GM21576 (cell line): Measurements from ENCODE around the gene CGA.
"Not testable (repeated sequence)": the region's sequence is repeated elsewhere in the genome, so short reads cannot be mapped to it uniquely, and the experiment has no call there.

Source experiments
- ATAC-seq: cut with Tn5 transposase; IDR thresholded peaks from one replicate; pipeline ENCODE4 v1.9.1; 2021; ENCODE audit warnings: mild to moderate bottlenecking, moderate library complexity; ENCODE audit not compliant: unreplicated experiment

Gene CGA

DNA sequence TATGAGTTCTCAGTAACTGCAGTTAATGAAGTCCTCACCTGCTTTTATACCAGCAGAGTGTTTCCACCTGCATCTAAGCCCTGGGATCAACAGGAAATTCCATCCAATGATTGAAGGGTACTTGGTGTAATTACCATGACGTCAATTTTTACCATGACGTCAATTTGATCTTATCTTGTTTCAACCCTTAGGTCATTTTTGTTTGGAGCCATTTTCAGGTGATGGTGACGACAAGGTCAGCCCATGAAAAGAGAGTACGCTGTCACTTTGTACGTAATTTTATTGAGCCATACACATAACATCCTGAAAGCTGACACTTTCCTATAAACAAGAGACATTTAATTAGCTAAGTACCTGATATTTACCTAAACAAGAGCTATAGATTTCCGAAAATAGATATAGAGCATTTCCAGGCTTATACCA lies at the start of gene CGA:
Gene CGA, minus strand, starts transcription at position 20 of the 423 bp plus-strand sequence. CDS start 6,906 bp downstream, outside the sequence.
- no peak for ATAC-seq

DNA sequence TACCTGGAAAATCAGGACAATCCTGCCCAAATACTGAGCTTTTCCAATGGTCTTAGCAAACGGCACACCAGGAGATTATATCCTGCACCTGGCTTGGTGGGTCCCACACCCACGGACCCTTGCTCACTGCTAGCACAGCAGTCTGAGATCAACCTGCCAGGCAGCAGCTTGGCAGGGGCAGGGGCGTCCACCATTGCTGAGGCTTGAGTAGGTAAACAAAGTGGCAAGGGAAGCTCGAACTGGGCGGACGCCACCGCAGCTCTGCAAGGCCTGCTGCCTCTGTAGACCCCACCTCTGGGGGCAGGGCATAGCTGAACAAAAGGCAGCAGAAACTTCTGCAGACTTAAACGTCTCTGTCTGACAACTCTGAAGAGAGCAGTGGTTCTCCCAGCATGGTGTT lies 45.0 kb upstream of the CGA start:
- ATAC-seq, result not testable (repeated sequence)

DNA sequence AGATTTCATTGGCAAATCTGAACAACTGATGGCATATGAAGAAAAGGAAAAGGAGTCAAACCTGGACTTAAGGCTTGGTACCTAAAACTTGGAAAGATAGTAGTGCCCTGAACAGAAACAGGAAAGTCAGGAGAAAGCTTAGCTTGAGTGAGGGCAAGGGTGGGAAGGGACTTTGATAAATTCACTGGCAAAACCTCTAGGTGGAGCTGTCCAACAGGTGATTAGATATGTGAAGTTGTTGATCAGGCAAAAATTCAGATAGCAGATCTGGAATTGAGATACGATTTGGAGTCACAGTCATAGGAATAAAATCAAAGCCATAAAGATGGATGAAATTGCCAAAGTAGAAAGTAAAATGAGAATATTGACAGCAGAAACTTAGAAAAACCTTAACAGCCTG lies 44.3 kb upstream of the CGA start:
- ATAC-seq, result peak; percentile 60

DNA sequence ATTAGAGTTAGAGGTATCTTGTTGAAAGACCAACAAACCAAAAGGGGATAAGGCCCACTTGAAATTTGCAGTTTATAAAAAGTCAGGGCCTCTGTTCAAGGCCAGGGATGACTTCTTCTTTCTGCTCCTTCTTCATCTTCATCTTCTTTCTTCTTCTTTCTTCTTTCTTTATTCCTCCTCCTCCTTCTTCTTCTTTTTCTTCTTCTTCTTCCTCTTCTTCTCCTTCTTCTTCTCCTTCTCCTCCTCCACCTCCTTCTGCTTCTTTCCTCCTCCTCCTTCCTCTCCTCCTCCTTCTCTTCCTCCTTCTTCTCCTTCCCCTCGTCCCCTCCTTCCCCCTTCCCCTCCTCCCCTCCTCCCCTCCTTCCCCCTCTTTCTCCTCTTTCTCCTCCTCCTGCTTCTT lies 42.1 kb upstream of the CGA start:
- no peak for ATAC-seq

DNA sequence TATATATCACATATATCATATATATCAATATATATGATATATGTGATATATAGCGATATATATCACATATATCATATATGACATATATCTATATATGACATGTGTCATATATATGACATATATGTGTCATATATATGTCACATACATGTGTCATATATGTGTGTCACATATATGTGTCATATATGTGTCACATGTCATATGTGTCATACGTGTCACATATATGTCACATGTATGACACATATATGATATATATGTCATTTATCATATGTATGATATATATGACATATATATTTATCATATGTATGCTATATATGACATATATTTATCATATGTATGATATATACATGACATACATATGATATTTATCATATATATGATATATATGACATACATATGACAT lies 32.8 kb upstream of the CGA start:
- no peak for ATAC-seq

DNA sequence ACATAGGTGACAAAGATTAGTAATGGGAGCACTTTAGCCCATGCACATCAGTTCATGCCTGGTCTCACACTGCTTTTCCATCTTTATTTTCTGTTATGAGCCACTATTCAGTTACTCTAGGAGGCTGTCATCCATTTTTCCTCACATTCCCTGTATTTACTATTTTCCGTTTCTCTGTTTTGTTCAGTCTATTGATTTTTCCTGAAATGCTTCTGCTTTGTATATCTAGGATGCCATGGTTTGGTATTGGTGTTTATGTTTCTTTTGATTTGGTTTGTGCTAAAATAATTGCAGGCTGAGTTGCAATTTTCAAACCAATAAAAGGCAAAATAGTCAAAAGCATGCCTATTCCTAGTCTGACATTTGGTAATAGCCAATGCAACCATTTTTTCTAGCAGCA lies 31.6 kb upstream of the CGA start:
- ATAC-seq, result no peak

DNA sequence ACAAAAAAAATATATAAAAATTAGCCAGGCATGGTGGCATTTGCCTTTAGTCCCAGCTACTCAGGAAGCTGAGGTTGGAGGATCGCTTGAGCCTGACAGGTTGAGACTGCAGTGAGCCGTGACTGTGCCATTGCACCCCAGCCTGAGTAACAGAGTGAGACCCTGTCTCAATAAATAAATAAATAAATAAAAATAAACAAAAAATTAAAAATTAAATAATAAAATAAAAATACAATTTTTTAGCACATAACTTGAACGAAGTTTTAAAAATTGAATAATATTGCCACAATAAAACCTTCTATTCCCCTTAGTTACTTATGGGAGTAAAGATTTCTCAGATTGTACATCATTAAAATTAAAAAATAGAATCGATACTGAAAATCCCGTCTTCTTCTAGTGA lies 29.2 kb upstream of the CGA start:
- ATAC-seq, result no peak

DNA sequence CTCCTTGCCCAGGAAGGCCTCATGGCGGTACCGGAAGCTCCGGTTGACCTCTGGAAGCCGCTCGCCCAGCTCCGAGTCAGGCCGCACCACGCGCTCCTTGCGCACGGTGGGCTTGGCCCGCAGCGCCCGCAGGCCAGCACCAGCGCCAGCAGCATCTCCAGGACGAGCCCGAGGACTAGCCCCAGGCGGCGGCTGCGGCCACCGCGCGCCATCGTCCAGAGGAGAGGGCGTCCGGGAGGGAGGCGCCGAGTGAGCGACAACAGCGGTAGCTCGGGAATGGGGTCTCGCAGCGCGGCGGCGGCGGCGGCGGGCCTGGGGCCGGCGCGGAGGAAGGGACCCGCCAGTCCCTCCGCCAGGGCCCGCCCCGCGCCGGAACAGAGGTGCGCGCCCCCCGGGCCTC lies 27.6 kb upstream of the CGA start:
- no peak for ATAC-seq

DNA sequence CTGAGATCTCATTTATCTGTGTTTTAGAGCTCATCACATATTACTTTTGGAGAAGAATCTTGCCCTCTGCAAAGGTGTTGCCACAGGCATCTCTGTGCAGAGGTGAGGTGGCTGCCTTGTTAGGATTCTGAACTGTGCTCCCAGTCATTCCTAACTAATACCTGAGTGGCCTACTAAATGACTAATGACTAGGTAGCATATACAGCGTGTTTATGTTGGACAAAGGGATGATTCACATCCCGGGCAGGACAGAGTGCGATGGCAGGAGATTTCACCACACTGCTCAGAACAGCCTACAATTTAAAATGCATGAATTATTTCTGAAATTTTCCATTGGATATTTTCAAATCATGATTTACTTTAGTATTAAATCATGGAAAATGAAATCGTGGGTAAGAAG lies 23.1 kb upstream of the CGA start:
- ATAC-seq, result no peak

DNA sequence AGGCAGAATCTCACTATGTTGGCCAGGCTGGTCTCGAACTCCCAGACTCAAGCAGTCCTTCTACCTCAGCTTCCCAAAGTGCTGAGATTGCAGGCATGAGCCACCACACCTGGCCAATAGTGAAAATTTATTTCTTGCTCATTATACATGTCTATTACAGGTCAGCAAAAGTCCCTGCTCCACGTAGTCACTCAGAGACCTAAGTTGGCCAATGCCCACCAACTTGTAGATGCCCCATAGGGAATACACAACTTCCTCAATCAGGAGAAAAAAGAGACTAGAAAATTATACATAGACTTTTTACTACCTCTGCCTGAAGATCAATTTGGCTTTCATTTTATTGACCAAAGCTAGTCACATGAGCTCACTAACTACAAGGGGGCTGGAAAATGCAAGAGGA lies 22.0 kb upstream of the CGA start:
- ATAC-seq, result no peak

DNA sequence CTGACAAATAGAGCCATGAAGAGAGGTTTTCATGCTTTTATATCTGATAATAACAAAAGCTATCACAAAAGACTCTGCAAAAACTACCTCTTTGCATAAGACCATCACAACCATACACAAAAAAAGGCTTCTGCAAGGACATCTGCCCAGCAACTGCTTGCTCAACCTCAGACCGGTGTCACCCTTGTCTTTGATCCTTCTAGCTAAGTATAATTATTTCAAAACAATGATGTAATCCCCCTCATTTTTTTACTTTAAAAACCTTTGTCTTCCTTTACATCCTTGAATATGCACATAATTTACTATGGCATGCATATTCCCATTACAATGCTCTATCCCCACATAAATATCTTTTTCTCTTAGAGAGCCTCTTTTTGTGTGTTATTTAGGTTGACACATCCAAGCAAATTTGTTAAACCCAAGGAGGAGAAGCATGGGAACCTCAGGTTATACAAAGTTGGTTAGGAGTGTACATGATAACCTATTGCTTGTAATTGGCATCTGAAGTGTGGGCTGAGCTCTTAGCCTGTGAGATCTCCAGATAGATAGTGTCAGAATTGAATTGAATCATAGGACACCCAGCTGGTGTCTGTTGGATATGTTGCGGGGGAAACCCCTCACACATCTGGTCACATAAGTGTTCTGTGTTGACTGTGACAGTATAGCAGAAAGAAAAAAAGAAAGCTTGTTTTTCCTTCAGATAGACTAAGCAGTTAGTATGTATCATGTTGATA lies 20.7 kb upstream of the CGA start:
- peak; percentile 94 for ATAC-seq

DNA sequence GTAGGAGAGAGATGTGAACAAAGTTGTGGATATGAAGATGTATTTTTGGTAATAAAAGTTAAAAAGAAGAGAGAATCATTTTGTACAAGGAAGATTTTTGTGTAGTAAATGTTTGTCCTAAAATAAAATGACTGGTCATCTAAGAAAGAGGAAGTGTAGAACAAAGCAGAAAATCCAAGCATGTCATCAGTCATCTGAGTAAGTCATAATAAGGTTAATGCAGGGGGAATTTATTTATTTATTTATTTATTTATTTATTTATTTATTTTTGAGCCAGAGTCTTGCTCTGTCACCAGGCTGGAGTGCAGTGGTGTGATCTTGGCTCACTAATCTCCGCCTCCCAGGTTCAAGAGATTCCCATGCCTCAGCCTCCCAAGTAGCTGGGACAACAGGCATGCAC lies 15.7 kb upstream of the CGA start:
- no peak for ATAC-seq

DNA sequence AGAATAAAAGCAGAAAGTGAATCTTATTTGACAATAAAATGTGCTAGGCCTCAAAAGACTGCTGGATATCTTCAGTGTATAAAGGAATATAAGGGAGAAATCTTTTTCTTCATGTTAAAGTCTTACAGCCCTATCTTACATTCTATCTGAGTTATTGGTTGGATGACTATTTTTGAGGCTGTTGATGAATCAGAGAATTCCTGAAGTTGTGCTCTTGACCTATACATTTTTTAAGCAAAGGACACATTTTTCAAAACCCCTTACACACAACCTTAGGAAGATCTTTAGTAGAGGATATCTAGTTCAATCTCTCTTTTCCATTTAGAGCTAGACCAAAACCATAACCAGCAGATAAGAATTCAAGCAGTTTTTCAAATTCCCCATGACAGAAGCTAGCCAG lies 10.9 kb upstream of the CGA start:
- ATAC-seq, result no peak

DNA sequence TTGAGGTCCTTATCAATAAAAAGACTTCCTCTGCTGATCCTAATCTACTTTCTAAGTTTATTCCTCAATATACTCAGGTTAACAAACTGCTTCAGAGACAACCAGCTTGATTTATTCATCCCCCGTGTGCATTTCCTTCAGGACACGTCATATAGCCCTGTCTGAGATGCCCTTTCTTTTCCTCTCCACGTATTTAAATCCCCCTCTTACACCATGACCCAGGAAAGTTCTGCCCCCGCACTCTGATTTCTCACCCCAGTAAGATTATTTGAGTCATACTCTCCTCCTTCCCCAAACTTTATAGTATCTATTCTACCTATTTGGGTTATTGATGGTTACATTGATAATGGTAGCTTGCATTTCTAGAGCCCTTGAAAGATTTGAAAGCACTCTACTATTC lies 9.8 kb upstream of the CGA start:
- ATAC-seq, result no peak

DNA sequence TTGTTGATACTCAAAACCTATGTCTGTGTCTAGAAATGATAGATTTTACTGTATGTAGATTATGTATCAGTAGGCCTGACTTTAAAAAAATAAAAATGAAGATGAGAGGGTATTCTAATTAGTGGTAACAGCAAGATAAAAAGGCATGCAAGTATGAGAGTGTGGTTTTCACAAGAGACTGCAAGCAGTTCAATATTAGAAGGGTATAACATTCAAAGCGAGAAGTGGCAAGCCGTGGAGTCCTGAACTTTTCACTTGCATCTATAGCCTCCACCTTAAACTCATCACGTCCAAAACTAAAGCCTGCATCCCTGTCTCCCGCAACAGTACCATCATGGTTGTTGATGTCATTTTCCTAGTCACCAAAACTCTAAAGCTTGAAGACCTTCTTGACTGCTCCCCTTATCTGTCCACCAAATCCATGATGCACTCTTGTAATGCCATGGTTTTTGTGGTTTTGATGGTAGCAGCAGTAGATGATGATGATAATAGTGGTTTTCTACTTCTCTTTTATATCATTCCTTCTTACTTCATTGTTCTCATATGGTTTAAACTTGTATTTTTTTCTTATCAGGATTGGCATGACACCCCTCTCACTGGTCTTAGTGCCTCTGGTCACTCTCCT lies 9.2 kb upstream of the CGA start:
- no peak for ATAC-seq

DNA sequence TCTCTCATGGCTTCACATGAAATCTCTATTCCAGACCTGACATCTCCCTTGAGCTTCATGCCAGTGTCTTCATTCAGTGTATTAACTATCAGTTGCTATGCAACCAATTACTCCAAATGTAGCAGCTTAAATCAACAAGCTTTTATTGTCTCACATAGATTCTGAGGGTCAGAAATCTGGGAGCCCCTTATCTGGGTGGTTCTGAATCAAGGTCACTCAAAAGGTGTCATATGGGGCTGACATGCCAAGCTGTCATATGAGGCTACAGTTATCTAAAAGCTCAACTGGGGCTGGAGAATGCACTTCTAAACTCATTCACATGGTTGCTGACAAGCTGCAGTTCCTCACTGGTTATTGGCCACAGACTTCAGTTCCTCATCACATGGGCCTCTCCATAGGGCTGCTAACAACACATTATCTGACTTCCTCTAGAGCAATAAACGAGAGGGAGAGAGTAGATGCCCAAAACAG lies 7.3 kb upstream of the CGA start:
- ATAC-seq, result no peak

DNA sequence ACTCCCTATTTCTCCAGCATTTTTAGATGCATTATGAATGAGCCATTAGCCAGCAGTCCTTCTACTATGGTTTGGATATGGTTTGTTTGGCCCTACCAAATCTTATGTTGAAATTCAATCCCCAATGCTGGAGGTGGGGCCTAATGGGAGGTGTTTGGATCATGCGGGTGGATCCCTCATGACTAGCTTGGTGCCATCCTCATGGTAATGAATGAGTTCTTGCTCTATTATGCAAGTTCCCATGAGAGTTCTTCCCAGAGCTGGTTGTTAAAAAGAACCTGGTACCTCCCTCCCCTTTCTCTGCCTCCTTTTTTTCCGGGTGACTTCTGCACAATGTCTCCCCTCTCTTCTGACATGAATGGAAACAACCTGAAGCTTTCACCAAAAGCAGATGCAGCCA lies 6.2 kb upstream of the CGA start:
- ATAC-seq, result no peak

DNA sequence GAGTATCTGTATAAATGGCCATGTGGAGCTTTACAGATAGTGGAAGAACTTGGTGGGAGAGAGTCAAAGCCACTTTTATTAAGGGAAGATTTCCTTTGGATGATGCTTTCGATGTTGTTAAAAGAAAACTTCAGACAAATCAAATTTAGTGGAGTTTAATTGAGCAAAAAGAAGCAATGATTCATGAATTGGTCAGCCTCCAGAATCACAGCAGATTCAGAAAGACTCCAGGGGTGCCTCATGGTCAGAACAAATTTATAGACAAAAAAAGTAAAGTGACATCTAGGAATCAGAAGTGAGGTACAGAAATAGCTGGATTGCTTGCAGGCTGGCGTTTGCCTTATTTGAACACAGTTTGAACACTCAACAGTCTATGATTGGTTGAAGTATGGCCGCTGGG lies 5.3 kb upstream of the CGA start:
- ATAC-seq, result no peak

DNA sequence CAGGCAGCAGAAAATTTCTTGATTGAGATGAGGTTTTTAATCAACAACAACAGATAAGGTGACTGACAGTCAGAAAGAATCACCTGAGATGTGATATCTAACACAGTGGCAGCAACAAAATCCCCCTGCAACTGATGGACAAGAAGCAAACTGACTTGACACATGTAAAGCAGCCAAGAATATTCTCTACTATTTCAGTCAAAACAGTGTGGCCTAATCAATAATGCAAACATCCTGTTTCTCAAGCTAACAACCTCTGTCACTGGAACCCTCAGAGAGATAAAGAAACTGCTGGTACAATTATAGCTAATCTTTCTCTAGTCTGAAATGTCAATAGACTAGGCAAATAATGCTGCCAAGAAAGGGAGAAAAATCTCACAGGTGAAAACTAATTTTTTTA lies 4.6 kb upstream of the CGA start:
- ATAC-seq, result peak; percentile 81

DNA sequence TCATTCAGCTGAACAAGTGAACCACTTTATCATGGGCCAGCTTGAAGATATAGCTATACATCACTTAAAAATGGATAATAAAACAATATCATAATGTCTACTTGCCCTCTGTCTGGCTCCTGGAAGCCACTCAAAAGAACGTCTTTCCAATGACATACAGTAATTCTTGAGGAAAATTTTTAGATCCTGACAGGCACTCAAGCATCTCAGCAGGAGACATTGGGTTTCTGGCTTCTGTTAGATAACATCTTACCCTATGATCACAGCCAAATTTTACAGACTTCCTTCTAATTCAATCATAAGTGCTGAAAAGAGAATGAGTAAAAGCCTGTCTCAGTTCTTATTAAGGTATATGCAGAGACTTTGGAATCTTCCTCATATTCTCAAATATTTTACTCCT lies 330 bp downstream of the CGA start:
- no peak for ATAC-seq

DNA sequence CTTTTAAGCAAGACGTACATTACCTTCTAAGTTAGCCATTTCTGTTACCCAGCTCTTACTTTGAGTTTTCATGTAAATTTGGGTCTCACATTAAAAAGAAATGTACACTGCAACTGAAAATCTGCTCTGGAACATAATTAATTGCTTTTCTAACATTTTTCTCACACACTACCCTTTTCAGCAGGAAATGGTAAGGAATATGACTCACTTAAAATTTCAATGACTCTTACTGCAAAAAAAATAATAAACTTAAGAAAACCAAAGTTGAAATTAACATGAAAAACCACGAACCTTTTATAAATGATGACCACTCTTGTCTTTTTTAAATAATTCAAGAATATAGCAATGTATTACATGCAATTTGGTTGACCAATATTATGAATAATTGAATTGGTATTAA lies 1.3 kb downstream of the CGA start:
- ATAC-seq, result no peak

DNA sequence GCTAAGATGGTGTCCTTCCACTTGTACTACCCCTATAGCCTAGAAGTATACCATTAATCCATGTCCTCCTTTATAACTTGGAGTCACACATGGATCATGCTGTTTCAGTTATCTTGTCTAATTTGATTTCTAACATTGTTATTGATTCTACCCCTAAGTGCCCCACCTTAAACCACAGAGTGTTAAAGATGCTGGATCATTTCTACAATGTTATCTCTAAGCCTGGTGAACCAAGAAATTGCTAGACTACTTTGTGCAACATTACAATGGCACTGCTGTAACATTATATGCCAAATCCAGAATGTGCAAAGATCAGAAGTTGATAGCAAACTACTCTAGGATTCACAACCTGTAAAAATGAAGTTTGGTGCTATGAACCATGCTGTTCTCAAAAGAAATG lies 1.7 kb downstream of the CGA start:
- no peak for ATAC-seq

DNA sequence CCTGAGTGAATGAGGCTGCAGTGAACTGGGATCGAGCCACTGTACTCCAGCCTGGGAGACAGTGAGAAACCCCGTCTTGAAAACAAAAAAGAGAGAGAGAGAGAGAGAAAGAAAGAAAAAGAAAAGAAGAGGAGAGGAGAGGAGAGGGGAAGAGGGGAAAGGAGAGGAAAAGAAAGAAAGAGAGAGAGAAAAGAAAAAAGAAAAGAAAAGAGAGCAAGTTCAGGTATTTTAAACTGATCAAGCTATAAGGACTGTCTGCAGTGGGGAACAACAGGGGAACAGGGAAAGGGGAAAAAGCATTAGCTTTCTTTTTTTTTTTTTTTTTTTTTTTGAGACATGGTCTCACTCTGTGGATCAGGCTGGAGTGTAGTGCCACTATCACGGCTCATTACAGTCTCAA lies 2.5 kb downstream of the CGA start:
- ATAC-seq, result no peak
